ENCODE measurements around the gene DLL3.

GRCh38 chr19:39469567-39469966 is 29.2 kb upstream of the DLL3 start:
- TF ChIP-seq RARB (CRISPR knock-in tag; IDR thresholded peaks at IDR 0.05) (no peak), ZFP3 (CRISPR knock-in tag; IDR thresholded peaks at IDR 0.05) (no peak), ARNTL (CRISPR knock-in tag; IDR thresholded peaks at IDR 0.05; ENCODE audit: borderline replicate concordance, low read depth) (no peak), ZC3H10 (CRISPR knock-in tag; IDR thresholded peaks at IDR 0.05) (no peak), ZNF565 (CRISPR knock-in tag; conservative IDR thresholded peaks at IDR 0.05; ENCODE audit: low read depth) (no peak), PATZ1 (CRISPR knock-in tag; IDR thresholded peaks at IDR 0.05; ENCODE audit: borderline replicate concordance) (no peak), CSDC2 (CRISPR knock-in tag; IDR thresholded peaks at IDR 0.05) (no peak), TCF4 (CRISPR knock-in tag; IDR thresholded peaks at IDR 0.05; ENCODE audit: borderline replicate concordance) (no peak), CSRNP3 (CRISPR knock-in tag; IDR thresholded peaks at IDR 0.05) (no peak), CREB5 (CRISPR knock-in tag; IDR thresholded peaks at IDR 0.05; ENCODE audit: low read depth) (no peak), TOX (CRISPR knock-in tag; IDR thresholded peaks at IDR 0.05; ENCODE audit: borderline replicate concordance) (no peak), POU6F1 (CRISPR knock-in tag; IDR thresholded peaks at IDR 0.05; ENCODE audit: borderline replicate concordance, low read depth) (no peak), SNAI2 (CRISPR knock-in tag; IDR thresholded peaks at IDR 0.05) (no peak), ZNF70 (CRISPR knock-in tag; IDR thresholded peaks at IDR 0.05) (no peak)
